ENCODE results near the gene PUM2.

- TF ChIP-seq CTCF (conservative IDR thresholded peaks at IDR 0.05 in 1 of 2, IDR thresholded peaks at IDR 0.05 in 1 of 2; ENCODE audit: extremely low read depth in 1 of 2, insufficient read depth in 1 of 2, low read depth in 1 of 2, low read length in 2 of 2) = no peak
- no peak for TF ChIP-seq EZH2 (IDR thresholded peaks at IDR 0.05; ENCODE audit: borderline replicate concordance, low read length)
These were observed 143.6 kb downstream of the PUM2 start for GRCh38 chr2:20207051-20207450.
